Putamen (tissue), 1 donor: Measurements from ENCODE around the gene PAPSS2.
"Not testable (repeated sequence)": the region's sequence is repeated elsewhere in the genome, so short reads cannot be mapped to it uniquely, and the experiment has no call there.

Experiments
- DNase-seq: peaks from one replicate; pipeline ENCODE4 v3.0.0-alpha.2; 2016; ENCODE audit warnings: low spot score

PAPSS2 gene

DNA sequence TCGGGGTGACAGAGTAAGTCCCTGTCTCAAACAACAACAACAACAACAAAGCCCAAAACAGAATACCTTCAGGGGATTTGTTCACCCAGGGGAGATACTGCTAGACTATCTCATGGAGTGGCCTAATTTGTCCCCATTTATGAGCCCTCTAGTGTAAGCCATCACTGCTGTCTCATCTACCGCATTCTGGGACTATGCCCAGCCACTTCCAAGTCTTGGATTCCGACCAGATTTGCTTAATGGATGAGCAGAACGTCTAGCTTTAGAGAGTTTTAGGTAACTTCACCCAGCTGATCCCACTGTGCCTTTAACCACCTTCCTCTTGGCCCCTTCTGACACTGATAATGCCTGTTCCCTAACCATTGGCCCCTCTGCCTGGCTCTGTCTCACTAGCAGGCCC lies 47.1 kb downstream of the PAPSS2 start:
- no peak for DNase-seq

DNA sequence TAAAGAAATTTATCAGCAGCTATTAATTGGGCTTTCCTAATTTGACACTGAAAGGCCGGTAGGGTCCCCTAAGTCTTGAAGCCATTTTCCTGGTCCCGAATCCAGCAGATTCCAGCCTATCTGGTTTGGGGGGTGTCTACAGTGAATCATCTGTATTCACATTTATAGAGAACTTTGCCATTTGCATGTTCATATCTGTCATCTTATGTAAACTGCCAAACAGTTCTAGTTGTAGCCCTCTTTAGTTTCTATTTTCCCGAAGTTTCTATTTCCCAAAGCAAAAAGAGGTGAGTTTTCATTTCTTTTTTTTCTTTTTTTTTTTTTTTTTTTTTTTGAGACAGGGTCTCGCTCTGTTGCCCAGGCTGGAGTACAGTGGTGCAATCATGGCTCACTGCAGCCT lies 47.6 kb downstream of the PAPSS2 start:
- no peak for DNase-seq

DNA sequence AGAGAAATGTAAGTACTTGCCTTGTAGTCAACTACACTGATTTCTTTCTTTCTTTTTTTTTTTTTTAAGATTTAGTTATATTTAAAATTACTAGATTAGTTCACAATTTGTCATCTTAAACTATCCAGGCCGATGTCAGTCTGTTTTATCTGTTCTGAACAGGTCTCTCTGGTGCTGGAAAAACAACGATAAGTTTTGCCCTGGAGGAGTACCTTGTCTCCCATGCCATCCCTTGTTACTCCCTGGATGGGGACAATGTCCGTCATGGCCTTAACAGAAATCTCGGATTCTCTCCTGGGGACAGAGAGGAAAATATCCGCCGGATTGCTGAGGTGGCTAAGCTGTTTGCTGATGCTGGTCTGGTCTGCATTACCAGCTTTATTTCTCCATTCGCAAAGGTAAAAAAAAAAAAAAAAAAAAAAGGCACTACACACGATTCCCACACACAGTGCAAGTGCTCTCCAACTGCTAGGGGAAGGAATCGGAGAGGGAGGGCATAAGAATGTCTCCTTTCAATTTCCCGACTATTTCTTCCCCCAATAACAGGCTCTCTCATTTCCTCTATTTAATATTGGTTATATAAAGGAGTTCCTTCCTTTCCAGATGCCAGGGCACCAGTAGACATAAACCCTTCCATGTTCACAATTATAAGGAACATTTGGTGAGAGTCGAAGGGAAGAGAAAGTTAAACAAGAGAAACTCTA lies 53.4 kb downstream of the PAPSS2 start:
- DNase-seq: no peak

DNA sequence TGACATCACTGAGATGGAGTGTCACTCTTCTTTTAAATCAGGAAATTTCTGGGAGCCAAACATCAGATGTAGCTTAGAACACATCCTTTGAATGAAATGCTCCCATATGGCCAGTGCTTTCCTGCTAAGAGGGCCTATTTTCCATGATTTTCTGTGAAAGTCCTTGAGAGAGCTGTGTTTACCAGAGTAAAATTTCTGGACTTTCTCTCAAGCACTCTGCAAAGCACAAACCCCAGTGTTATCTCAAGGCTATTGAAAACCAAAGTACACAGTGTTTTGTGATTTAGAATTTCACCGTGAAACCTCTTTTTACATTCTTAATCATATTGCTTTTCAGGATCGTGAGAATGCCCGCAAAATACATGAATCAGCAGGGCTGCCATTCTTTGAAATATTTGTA lies 54.0 kb downstream of the PAPSS2 start:
- DNase-seq: no peak

DNA sequence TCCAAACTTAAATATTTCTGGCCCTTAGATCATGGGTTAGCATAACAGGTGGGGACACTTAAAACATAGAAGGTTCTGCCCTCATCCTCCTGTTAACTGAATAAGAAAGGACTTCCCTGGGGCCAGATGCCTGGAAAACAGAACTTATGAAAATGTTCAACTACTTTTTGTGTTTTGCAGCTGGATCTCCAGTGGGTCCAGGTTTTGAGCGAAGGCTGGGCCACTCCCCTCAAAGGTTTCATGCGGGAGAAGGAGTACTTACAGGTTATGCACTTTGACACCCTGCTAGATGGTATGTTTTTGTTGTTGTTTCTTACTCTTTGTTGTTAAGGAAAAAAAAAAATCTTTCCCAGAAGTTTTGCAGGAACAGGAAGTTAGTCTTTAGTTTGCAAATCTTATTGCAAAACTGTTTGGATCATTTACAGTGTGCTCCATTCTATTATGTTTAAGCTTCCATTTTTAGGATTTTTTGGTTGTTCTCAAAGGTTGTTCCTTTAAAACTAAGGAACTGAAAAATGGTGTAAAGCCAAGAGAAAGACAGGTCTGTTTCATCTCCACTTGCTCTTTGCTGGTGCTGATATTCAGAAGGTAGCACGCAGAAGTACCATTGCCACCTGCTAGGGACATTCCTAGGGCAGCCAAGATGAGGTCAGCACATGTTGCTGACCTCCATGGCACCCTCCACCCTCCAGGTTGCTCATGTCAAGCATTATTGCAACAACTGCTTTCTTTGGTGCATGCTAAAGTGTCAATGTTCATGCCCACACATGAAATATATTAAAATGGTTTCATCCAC lies 56.1 kb downstream of the PAPSS2 start:
- DNase-seq: no peak

DNA sequence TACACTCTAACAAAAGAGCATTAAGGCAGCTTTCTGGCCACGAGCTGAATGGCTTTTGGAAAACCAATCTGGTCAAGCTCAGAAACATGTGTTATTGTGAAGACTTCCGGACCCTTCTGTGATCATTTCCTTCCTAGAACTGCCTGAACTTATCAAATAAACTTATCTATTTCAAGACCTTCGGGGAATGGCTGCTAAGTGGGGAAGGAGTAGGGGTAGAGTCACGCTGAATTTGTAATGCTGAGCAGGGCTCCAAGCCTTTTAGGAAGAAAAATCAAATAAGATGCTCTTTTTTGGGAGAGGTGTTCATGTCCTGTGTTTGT lies 56.6 kb downstream of the PAPSS2 start:
- DNase-seq: no peak

DNA sequence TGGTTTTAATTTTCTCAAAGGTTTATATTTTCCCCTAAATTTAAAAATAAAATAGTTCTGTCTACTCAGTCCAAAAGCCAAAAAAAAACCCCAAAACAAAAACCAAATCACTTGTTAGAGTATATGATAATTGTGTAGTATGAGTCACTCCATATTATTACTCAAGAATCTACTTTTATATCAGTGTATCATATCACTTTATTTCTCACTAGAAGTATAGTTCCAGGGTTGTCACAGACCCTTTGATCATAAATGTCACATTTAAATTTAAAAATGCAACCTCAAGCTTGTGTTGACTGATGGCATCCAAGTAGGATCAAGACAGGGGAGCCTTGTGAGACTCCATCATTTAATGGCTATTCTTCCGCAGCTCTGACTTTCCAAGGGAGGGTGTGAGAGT lies 61.0 kb downstream of the PAPSS2 start:
- DNase-seq: no peak

DNA sequence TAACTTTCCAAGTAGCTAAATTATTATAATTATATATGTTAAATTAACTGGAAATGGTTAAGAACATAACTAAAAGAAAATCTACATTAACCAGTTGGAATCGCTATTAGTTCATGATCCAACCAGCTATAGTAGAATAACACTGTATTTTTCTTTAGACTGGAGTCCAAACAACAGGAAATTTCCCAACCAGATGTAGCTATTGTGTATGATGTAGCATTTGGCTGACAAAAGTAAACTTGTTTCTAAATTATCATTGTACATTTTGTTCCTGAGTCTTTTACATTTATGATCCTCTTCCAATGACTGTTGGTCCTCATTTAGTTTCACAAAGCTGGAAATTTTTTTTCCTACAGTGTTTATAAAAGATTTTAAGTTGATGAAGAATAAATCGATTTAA lies 62.1 kb downstream of the PAPSS2 start:
- DNase-seq: no peak

DNA sequence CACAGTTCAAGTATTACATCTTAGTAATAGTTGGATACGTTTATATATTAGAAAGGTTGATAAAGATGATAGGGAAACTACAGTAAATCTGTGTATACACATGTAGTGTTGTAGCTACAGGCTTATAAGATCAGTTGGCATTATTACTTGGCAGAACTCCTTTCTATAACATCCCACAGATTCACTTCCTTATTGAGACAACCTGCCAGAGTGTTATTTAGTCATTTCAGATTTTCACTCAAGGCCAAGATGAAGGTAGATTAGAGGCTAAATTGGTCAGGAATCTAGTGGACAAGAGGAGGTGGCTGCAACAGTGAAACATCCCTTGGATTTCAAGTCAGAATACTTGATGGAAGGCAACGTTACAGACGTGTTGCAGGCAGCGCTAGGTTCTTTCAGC lies 63.0 kb downstream of the PAPSS2 start:
- DNase-seq: no peak

DNA sequence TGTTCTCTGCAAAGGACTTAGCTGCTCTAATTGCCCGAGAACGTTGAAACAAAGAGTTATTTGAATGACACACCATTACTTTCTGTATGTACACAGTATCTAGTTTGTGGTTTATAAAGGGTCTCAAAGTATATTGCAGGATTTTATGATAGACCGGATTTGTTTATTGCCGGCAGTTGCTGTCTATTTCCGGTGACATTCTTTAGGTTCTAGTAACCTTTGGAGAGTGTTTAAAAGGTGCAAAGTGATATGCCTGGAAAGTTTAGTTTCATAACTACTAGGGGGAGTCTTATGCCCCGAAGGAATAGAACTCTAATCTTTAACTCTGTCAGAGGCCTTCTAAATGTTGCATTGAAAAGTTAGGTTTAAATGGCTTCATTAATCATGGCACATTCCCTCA lies 63.8 kb downstream of the PAPSS2 start:
- no peak for DNase-seq

DNA sequence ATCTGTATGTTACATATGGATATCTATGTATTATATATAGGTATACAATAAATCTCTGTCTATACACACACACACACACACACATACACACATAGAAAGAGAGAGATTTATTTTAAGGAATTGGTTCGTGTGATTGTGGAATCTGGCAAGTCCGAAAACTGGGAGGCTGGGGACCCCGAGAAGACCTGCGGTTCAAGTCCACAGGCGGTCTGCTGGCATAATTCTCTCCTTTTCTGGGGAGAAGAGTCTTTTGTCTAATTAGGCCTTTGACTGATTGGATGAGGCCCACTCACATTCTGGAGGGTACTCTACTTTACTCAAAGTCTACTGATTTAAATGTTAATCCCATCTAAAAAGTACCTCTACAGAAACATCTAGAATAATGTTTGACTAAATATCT lies 65.1 kb downstream of the PAPSS2 start:
- no peak for DNase-seq

DNA sequence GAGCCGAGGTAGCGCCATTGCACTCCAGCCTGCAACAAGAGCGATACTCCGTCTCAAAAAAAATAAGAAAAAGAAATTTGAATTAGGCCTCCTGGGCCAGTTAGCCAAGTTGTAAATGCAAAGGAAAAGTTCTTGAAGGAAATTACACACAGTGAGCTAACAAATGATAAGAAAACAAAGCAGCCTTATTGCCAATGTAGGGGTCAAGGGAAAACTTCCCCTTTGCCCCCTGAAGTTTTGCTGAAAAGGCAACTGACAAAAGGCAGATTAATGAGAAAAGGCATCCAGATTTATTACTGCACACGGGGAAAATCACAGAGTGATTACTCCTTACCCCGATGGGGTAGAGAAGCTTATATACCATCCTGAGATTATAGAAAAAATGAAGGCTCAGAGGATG lies 70.3 kb downstream of the PAPSS2 start:
- DNase-seq: no peak

DNA sequence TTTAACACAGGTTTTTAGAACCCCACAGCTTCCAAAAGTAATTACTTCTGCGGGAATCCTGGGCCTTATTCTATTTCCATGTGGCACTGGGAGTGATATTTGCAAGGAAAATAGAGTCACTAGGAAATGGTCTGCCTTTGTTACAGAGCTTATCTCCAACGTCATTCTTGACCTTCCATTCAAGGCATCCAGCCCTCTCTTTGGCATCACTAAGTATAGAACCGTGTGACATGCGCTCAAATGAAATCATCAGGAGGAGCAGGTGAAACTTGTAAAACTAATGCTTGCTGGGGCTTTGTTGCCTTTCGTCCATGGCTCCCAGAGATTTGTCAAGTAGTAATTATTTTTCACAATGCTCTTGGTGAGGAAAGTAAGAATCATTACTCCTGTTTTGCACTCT lies 73.4 kb downstream of the PAPSS2 start:
- no peak for DNase-seq

DNA sequence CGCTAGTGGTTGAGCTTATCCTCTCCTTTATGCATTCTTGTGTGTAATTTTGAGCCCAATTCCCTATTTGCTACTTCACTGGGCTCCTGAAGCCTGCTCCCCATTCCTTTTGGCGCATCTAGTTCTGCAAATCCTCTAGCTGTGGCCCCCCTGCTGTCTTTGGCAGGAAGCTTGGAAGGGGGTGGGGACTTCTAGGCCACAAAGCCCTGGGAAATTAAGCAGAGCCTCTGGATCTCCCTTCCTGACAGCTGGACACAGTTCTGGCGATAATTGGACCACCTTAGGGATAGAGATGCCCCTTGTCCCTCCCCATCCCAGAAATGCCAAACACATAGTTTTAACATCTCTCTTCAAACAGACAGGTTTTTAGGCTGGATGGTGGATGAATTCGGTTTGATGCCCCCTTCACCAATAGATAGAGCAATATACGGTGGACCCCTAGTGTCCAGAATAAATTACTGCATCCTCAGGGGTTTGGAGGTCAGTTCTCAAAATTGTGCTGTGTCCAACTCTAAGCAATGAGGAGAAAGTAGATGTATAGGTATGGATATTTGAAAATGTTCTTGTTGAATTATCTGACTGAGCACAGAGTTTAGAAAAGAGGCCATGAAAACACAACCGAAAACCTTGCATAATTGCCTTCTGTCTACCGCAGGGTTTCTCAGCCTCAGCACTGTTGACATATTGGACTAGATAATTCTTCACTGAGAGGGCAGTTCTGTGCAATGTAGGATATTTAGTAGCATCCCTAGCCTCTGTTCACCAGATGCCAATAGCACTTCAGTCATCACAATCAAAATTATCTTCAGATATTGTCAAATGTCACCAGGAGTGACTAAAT lies 75.5 kb downstream of the PAPSS2 start:
- peak; percentile 7 for DNase-seq

DNA sequence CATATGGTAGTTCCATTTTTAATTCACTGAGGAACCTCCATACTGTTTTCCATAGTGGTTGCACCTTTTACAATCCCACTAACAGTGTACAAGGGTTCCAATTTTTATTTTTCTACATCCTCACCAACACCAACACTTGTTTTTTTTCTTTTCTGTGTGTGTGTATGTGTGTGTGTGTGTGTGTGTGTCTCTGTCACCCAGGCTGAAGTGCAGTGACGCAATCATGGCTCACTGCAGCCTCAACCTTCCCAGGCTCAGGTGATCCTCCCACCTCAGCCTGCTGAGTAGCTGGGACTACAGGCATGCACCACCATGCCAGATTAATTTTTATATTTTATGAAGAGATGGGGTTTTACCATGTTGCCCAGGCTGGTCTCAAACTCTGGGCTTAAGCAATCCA lies 78.6 kb downstream of the PAPSS2 start:
- DNase-seq: not testable (repeated sequence)

DNA sequence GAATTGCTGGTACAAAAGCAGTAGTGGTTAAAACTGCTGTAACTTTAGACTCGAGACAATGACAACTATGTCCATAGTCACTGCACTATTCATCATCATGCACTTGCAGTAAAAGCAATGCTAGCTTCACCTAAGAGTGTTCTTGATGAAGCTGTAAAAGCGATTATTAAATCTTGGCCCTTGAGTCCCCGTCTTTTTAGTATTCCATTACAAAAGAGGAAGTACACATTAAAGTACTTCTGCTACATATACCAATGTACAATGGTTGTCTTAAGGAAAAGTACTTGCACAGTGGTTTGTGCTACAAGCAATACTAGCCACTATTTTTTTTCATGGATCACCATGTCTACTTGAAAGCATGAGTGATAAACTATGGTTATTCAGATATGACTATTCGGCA lies 80.0 kb downstream of the PAPSS2 start:
- DNase-seq: no peak

DNA sequence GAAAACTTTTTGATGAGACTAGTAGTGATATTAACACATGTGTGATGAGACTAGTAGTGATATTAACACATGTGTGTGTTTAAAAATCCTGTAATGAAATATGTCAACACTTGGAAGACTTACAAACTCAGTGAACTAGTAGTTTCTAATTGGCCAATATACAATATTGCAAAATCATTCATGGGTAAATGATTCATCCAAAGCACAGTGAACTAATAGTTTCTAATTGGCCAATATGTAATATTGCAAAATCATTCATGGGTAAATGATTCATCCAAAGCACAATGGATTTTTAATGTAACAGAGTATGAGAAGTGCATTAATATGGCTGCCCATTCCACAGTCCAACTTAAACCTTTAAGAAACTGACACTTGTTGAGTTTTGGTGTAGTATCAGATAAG lies 80.6 kb downstream of the PAPSS2 start:
- no peak for DNase-seq

DNA sequence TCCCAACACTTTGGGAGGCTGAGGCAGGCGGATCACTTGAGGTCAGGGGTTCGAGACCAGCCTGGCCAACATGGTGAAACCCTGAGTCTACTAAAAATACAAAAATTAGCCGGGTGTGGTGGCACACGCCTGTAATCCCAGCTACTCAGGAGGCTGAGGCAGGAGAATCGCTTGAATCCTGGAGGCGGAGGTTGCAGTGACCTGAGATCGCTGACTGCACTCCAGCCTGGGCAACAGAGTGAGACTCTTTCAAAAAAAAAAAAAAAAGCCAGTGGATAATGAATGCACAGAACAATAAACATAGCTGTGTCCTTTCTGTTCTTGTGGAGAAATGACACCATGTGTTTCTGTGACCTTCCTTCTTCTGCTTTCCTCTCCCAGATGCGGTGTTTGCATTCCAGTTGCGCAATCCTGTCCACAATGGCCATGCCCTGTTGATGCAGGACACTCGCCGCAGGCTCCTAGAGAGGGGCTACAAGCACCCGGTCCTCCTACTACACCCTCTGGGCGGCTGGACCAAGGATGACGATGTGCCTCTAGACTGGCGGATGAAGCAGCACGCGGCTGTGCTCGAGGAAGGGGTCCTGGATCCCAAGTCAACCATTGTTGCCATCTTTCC lies 83.4 kb downstream of the PAPSS2 start:
- not testable (repeated sequence) for DNase-seq

DNA sequence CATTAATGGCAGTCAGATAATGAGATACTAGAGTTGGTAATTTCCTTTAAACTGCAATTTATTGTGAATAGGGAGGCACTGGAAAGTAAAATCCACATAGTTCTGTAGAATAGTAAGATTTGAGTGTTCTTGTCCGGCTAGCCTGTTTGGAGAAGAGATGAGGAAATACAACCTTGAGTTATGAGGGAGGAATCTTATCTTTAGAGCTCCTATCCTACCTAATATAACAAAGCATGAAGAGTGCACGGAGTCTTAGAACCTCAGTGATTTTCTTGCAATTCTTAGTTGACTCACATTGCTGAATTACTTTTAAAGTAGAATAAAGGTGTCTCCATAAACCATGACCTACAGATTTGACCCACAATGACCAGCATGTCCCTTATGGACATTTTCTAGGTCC lies 84.9 kb downstream of the PAPSS2 start:
- DNase-seq: no peak

DNA sequence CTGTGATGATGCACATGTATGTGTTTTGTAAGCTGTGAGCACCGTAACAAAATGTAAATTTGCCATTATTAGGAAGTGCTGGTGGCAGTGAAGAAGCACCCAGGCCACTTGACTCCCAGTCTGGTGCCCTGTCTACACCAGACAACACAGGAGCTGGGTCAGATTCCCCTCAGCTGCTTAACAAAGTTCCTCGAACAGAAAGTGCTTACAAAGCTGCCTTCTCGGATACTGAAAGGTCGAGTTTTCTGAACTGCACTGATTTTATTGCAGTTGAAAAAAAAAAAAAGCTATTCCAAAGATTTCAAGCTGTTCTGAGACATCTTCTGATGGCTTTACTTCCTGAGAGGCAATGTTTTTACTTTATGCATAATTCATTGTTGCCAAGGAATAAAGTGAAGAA lies 87.2 kb downstream of the PAPSS2 start:
- no peak for DNase-seq

DNA sequence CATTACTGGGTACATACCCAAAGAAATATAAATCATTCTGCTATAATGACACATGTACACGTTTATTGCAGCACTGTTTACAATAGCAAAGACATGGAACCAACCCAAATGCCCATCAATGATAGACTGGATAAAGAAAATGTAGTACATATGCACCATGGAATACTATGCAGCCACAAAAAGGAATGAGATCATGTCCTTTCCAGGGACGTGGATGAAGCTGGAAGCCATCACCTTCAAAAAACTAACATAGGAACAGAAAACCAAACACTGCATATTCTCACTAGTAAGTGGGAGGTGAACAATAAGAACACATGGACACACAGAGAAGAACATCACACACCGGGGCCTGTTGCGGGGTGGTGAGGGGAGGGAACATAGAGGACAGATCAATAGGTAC lies 88.6 kb downstream of the PAPSS2 start:
- DNase-seq: not testable (repeated sequence)

DNA sequence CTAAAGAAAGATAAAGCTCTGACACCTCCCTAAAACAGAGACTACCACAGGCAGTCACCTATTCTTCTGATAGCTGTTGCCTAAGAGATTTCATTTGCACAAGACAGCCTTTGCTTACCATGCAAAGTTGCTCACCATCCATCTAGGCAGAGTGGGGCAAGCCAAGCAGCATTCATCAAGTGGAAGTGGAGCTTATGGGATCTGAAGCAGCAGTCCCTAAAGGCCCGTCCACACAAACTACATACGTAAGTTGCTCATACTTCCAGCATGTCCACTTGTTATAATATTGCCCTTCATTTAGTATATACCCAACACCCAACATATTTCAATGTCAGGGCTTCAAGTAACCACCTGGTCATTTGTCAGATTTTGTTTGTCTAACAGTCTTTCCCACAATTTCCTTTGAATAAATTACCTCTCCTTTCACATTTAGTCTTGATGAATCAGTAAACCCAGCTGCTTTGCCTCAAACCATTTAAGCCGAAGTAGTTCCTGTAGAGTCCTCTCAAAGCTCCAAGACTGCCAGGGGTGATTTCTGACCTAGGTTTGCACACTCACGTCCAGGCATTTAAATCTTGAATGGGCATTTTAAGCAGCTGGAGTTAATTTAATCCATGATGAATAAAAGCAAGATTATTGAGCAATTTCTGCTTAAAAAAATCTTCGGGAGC lies 90.5 kb downstream of the PAPSS2 start:
- no peak for DNase-seq
